Loucy (cell line): ENCODE data around the gene SMG7.

Source experiments
- CTCF ChIP-seq: fragments of 200-600 bp; sonication (generic); conservative IDR thresholded peaks from 2 replicates; pipeline ENCODE4 v1.5.1; 2014; ENCODE audit warnings: mild to moderate bottlenecking, antibody characterized with exemption, low read length
- EZH2phosphoT487 ChIP-seq: fragments of 200-600 bp; IDR thresholded peaks from 2 replicates; pipeline ENCODE4 v1.6.1; 2018; ENCODE audit warnings: antibody characterized with exemption, mild to moderate bottlenecking, moderate library complexity, borderline replicate concordance

DNA sequence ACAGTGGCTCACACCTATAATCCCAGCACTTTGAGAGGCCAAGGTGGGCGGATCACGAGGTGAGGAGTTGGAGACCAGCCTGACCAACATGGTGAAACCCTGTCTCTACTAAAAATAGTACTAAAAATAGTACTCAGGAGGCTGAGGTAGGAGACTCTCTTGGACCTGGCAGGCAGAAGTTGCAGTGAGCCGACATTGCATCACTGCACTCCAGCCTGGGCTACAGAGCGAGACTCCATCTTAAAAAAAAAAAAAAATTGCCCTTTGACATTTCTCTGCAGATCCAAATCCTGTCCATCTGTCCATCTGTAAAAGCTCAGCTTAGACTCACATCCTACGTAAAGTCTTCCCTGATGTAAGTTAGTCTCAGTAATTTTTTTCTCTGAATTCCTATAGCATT, 124.2 kb downstream of the SMG7 start:
- TF ChIP-seq CTCF (no peak), EZH2phosphoT487 (no peak)
